GM12878 (cell line): ENCODE measurements around the gene VASH1. TPM values are rescaled to one million over a fixed set of nuclear protein-coding genes. Genes with fewer than 3 reads are reported as not detected.

ENCODE experiments used
- ATAC-seq: fragments of 200-7000 bp; cut with Tn5 transposase; 3 replicates; pipeline ENCODE4 v1.9.1; 2020; ENCODE audit warnings: mild to moderate bottlenecking, moderate library complexity
- BruUV-seq: library from RNA; stranded (reverse); fragments of 400-500 nt; replicated peaks from 2 replicates; lab custom pipeline; 2021; lab: Mats Ljungman, UMichigan
- CTCF ChIA-PET: fragments of 300-600 bp; sonication (Branson Sonifier 250); formaldehyde crosslinking; extraction: SDS; loops from one replicate; lab custom pipeline; 2021; ENCODE audit warnings: inconsistent platforms; lab: Yijun Ruan, JAX
- POLR2A ChIA-PET: fragments of 350-600 bp; formaldehyde crosslinking; extraction: SDS; loops from one replicate; lab custom pipeline; 2021; ENCODE audit warnings: inconsistent platforms; lab: Charles Lee
- RAD21 ChIA-PET: fragments of 300-600 bp; sonication (Branson Sonifier 250); formaldehyde crosslinking; loops from one replicate; lab custom pipeline; 2023; ENCODE audit warnings: antibody characterized with exemption; ENCODE audit not compliant: unreplicated experiment; lab: Charles Lee
- SMC1A ChIA-PET: fragments of 300-600 bp; sonication (Branson Sonifier 250); formaldehyde crosslinking; loops from one replicate; lab custom pipeline; 2023; ENCODE audit not compliant: unreplicated experiment, uncharacterized antibody; lab: Charles Lee
- DNase-seq: peaks from one replicate; pipeline ENCODE4 v3.0.0-alpha.2; 2011; ENCODE audit warnings: low read depth, low spot score
- FAIRE-seq: peaks from 3 replicates; lab custom pipeline; 2011; peaks lifted over from hg19 to GRCh38; lab: Jason Lieb, UNC
- H2AFZ ChIP-seq: 2 replicates; pipeline ENCODE4 v1.6.0; 2011; ENCODE audit warnings: low read depth, low read length, control low read depth; ENCODE audit not compliant: control insufficient read depth
- H3K27ac ChIP-seq: 2 replicates; pipeline ENCODE4 v1.5.1; 2011; ENCODE audit warnings: control low read depth; ENCODE audit not compliant: control insufficient read depth, insufficient read depth
- H3K27me3 ChIP-seq, 2 experiments: replicated peaks in 1 of 2; 2 replicates each; pipeline versions ENCODE4 v1.6.0 to v1.6.1; 2011; ENCODE audit warnings: low read length in 1 of 2; ENCODE audit not compliant: control insufficient read depth in 2 of 2, insufficient read depth in 2 of 2
- H3K36me3 ChIP-seq, 2 experiments: 2 replicates each; pipeline ENCODE4 v1.5.1; 2011; ENCODE audit warnings: low read length in 1 of 2; ENCODE audit not compliant: control insufficient read depth in 2 of 2, insufficient read depth in 2 of 2
- H3K4me1 ChIP-seq: 2 replicates; pipeline ENCODE4 v1.6.1; 2011; ENCODE audit warnings: mild to moderate bottlenecking, low read length, moderate library complexity, mixed read lengths; ENCODE audit not compliant: control insufficient read depth, insufficient read depth
- H3K4me2 ChIP-seq: 2 replicates; pipeline ENCODE4 v1.6.0; 2011; ENCODE audit warnings: control low read depth; ENCODE audit not compliant: control insufficient read depth, insufficient read depth
- H3K4me3 ChIP-seq: fragments of 200-600 bp; sonication (generic); 2 replicates; pipeline ENCODE4 v1.5.1; 2016
- H3K79me2 ChIP-seq: 2 replicates; pipeline ENCODE4 v1.6.0; 2011; ENCODE audit warnings: low read length; ENCODE audit not compliant: control insufficient read depth, insufficient read depth
- H3K9ac ChIP-seq: 2 replicates; pipeline ENCODE4 v1.8.0; 2011; ENCODE audit warnings: low read length, control low read depth, mixed read lengths; ENCODE audit not compliant: control insufficient read depth, insufficient read depth
- H3K9me3 ChIP-seq: replicated peaks from 3 replicates; pipeline ENCODE4 v1.5.1; 2011; ENCODE audit warnings: mild to moderate bottlenecking, low read length; ENCODE audit not compliant: control insufficient read depth, insufficient read depth
- H4K20me1 ChIP-seq: 2 replicates; pipeline ENCODE4 v1.6.0; 2011; ENCODE audit not compliant: control insufficient read depth, insufficient read depth
- CHD1 ChIP-seq: IDR thresholded peaks from 2 replicates; pipeline ENCODE4 v1.6.1; 2012; ENCODE audit warnings: low read depth, low read length, improper control_type of control experiment
- ESRRA ChIP-seq: IDR thresholded peaks from 2 replicates; pipeline ENCODE4 v1.6.1; 2012; ENCODE audit warnings: mild to moderate bottlenecking, low read length, improper control_type of control experiment
- FOS ChIP-seq: IDR thresholded peaks from 3 replicates; pipeline ENCODE4 v1.6.1; 2011; ENCODE audit warnings: borderline replicate concordance; ENCODE audit not compliant: insufficient read length; ENCODE audit errors: extremely low read depth
- HDAC6 ChIP-seq: fragments of 200-600 bp; sonication (generic); IDR thresholded peaks from one replicate; pipeline ENCODE4 v1.8.0; 2017; ENCODE audit warnings: antibody characterized with exemption; ENCODE audit not compliant: unreplicated experiment
- MYC ChIP-seq: IDR thresholded peaks from 2 replicates; pipeline ENCODE4 v1.6.1; 2011; ENCODE audit warnings: mild to moderate bottlenecking, low read length, moderate library complexity, inconsistent platforms; ENCODE audit not compliant: insufficient read depth, insufficient replicate concordance, insufficient read length, severe bottlenecking
- NFYB ChIP-seq: IDR thresholded peaks from 2 replicates; pipeline ENCODE4 v1.6.1; 2011; ENCODE audit warnings: low read depth, mild to moderate bottlenecking, low read length, improper control_type of control experiment, moderate library complexity; ENCODE audit not compliant: insufficient read depth
- POLR2AphosphoS5 ChIP-seq: IDR thresholded peaks from 2 replicates; pipeline ENCODE4 v1.6.1; 2011; ENCODE audit warnings: mild to moderate bottlenecking, low read length, inconsistent platforms
- ZZZ3 ChIP-seq: IDR thresholded peaks from 2 replicates; pipeline ENCODE4 v1.6.1; 2011; ENCODE audit warnings: low read depth; ENCODE audit not compliant: control insufficient read depth, insufficient read length
- WGBS: methylation state at CpG from one replicate; pipeline ENCODE4 v1.1.6; 2016; ENCODE audit warnings: low lambda C conversion rate; ENCODE audit not compliant: insufficient replicate concordance, insufficient coverage; ENCODE audit errors: missing lambda C conversion rate; 5-methylcytosine and 5-hydroxymethylcytosine counted together
- in situ Hi-C: fragments of 300-500 bp; cut with MboI; formaldehyde crosslinking; loops from 9 replicates; pipeline ENCODE4 v1.14.3; 2018; ENCODE audit warnings: mixed read lengths
- intact Hi-C: fragments of 100-400 bp; cut with micrococcal nuclease; formaldehyde crosslinking; loops from one replicate; pipeline ENCODE4 v1.14.2; 2022; ENCODE audit not compliant: unreplicated experiment
- polyA plus RNA-seq, 11 experiments: library from polyadenylated mRNA; depleted of rRNA in 4 of 11; unstranded in 6 of 11; stranded (reverse) in 5 of 11; fragments of >200 nt; fragmentation: Nextera tagmentation in 4 of 11; fragmentation: Illumina TruSeq in 1 of 11; extraction: Ambion mirVana in 4 of 11; extraction: Trizol in 1 of 11; gene quantifications; 1 replicate in 1 of 11; 2 replicates in 10 of 11; pipeline versions ENCODE4 v1.2.1 to v1.2.3, GENCODE V29; 2011 to 2016; ENCODE audit warnings: inconsistent platforms in 2 of 11, missing spikeins in 2 of 11, low read depth in 1 of 11
- total RNA-seq, 4 experiments: library from RNA; depleted of rRNA in 3 of 4; stranded (reverse); fragments of >200 nt in 3 of 4; fragmentation: Illumina TruSeq in 1 of 4; extraction: Trizol in 1 of 4; gene quantifications; 2 replicates each; pipeline versions ENCODE4 v1.2.1 to v1.2.3, GENCODE V29; 2013 to 2021
- TF ChIP-seq, protein P1 (sequence below), 3 experiments: IDR thresholded peaks in 2 of 3; conservative IDR thresholded peaks in 1 of 3; 2 replicates each; pipeline ENCODE4 v1.5.1; 2011; ENCODE audit warnings: low read depth in 3 of 3, low read length in 3 of 3, mild to moderate bottlenecking in 3 of 3, control low read depth in 2 of 3, moderate library complexity in 2 of 3, inconsistent platforms in 1 of 3, mixed read lengths in 1 of 3; ENCODE audit not compliant: control insufficient read depth in 2 of 3, insufficient read depth in 1 of 3; ENCODE audit errors: extremely low read depth in 1 of 3
- TF ChIP-seq, protein P2 (sequence below): IDR thresholded peaks from 2 replicates; pipeline ENCODE4 v1.6.1; 2012; ENCODE audit warnings: low read depth, low read length, improper control_type of control experiment

The VASH1 gene
- total and polyA plus RNA-seq, 10 of the 15 experiments (the other 5 are each of a cell fraction or from before 2014, with no cell fraction given): 0.06 to 2.3 (median 0.53) TPM

DNA sequence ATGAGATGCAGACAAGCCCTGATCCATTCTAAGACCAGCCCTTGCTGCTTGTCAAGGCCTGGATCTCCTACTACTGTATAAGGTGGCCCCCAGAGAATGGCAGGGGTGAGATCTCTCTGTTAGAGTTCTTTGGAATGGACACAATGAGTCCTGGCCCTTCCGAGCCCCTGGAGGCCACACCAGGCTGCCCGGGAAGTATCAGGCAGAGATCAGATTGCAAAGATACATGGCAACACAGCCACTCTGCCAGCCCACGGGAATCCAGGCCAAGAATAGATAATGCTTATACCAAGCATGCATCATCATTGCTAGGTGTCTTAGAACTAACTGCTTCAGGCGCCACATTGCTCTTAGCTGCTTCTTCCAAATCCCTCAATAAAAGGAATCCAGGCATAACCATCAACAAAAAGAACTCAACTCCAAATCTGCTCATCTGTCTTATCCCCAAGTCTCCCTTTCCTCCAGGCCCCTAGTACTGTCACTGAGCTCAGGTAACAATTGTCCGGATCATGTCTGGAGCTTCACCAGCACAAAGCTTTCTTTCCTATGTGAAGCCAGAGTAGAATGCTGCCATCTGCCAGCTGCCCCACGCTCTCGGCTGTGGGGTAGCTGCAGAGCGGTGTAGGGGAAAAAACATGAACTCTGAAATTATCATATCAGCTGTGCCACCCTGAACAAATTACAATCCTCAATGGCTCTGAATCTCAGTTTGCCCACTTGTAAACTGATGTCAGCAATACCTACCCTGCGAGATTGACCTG lies 5.5 kb upstream of the VASH1 start:
- Histone ChIP-seq H3K9ac (no peak overlapping the region), H3K4me1 (no peaks in the 10 kb centered on the region), H2AFZ (no peak overlapping the region)
- no TSS peak for BruUV-seq
- TF ChIP-seq CHD1: no peak
- TF ChIP-seq, all 136 proteins: peak for 0
- no peak overlapping the region for H3K4me3 ChIP-seq
- RAD21 ChIA-PET: interaction anchor here (1.1 kb wide), 1 partner anchor 45 kb away, joined by 3 read pairs; no protein-coding TSS in a partner anchor
- SMC1A ChIA-PET: no interaction called here
- H3K79me2 ChIP-seq: no peaks in the 10 kb centered on the region
- H3K27ac ChIP-seq: no peak overlapping the region
- H4K20me1 ChIP-seq: no peaks in the 10 kb centered on the region
- H3K36me3 ChIP-seq: no peaks in the 10 kb centered on the region
- POLR2A ChIA-PET: no interaction called here
- no peak for ATAC-seq
- no peak for FAIRE-seq
- CTCF ChIA-PET: interaction anchor here (0.6 to 1.5 kb wide), 3 partner anchors 17 to 45 kb away, joined by 3 read pairs; no protein-coding TSS in a partner anchor
- 35% methylated on average over 9 of the region's 9 CpGs for WGBS
- no peak overlapping the region for H3K4me2 ChIP-seq
- intact Hi-C loops: no loop called here
- no peak for DNase-seq
- peaks cover 0 to 2% of the 10 kb centered on the region in 2 experiments; a peak in 2 of 4 replicates for H3K27me3 ChIP-seq
- in situ Hi-C loops: no loop called here
- H3K9me3 ChIP-seq: no peaks in the 10 kb centered on the region

DNA sequence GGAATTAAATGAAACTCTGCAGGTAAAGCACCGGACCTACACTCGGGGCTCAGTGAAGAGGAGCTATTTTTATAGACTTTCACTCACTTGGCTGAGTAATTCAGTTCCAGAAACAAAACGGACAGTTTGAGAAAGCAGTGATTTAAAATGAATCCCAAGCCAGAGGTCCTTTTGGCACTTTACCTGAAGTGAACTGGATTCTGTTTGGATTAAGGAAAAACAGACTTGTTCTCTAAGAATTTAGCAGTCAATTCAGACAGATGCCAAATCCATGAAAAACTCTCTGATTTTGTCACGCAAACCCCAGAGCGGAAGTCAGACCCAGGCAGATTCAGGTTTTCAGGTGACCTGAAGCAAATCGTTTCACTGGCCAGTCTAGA lies 4.9 kb upstream of the VASH1 start:
- 35% methylated on average over 6 of the region's 6 CpGs for WGBS
- DNase-seq (no peak), FAIRE-seq (no peak), ATAC-seq (no peak)
- Histone ChIP-seq H3K9ac (no peak overlapping the region), H3K4me1 (no peaks in the 10 kb centered on the region), H3K9me3 (no peaks in the 10 kb centered on the region), H3K36me3 (no peaks in the 10 kb centered on the region), H3K4me3 (no peak overlapping the region), H2AFZ (no peak overlapping the region), H3K27me3 (peaks cover 0 to 2% of the 10 kb centered on the region in 2 experiments; a peak in 2 of 4 replicates), H3K27ac (no peak overlapping the region), H4K20me1 (no peaks in the 10 kb centered on the region), H3K79me2 (no peaks in the 10 kb centered on the region), H3K4me2 (no peak overlapping the region)
- intact Hi-C loops: no loop called here
- in situ Hi-C loops: no loop called here
- ChIA-PET RAD21 (interaction anchor here (1.1 kb wide), 1 partner anchor 46 kb away, joined by 3 read pairs; no protein-coding TSS in a partner anchor), POLR2A (no interaction called here), CTCF (interaction anchor here (1.2 to 1.5 kb wide), 2 partner anchors 28 to 46 kb away, joined by 3 read pairs; no protein-coding TSS in a partner anchor), SMC1A (no interaction called here)
- no TSS peak for BruUV-seq
- no peak for TF ChIP-seq POLR2AphosphoS5
- TF ChIP-seq, protein P1, sequence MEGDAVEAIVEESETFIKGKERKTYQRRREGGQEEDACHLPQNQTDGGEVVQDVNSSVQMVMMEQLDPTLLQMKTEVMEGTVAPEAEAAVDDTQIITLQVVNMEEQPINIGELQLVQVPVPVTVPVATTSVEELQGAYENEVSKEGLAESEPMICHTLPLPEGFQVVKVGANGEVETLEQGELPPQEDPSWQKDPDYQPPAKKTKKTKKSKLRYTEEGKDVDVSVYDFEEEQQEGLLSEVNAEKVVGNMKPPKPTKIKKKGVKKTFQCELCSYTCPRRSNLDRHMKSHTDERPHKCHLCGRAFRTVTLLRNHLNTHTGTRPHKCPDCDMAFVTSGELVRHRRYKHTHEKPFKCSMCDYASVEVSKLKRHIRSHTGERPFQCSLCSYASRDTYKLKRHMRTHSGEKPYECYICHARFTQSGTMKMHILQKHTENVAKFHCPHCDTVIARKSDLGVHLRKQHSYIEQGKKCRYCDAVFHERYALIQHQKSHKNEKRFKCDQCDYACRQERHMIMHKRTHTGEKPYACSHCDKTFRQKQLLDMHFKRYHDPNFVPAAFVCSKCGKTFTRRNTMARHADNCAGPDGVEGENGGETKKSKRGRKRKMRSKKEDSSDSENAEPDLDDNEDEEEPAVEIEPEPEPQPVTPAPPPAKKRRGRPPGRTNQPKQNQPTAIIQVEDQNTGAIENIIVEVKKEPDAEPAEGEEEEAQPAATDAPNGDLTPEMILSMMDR (IDR thresholded peaks at IDR 0.05 in 2 of 3, conservative IDR thresholded peaks at IDR 0.05 in 1 of 3; ENCODE audit: control insufficient read depth in 2 of 3, extremely low read depth in 1 of 3, insufficient read depth in 1 of 3, low read depth in 3 of 3, low read length in 3 of 3): no peak
- no peak for TF ChIP-seq MYC
- no peak for TF ChIP-seq FOS
- no peak for TF ChIP-seq ZZZ3
- no peak for TF ChIP-seq ESRRA
- TF ChIP-seq, protein P2, sequence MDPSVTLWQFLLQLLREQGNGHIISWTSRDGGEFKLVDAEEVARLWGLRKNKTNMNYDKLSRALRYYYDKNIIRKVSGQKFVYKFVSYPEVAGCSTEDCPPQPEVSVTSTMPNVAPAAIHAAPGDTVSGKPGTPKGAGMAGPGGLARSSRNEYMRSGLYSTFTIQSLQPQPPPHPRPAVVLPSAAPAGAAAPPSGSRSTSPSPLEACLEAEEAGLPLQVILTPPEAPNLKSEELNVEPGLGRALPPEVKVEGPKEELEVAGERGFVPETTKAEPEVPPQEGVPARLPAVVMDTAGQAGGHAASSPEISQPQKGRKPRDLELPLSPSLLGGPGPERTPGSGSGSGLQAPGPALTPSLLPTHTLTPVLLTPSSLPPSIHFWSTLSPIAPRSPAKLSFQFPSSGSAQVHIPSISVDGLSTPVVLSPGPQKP: no peak
- no peak for TF ChIP-seq CHD1
- no peak for TF ChIP-seq NFYB
- TF ChIP-seq HDAC6: no peak
